H9 (cell line): ENCODE results near the gene CD9. TPM values are rescaled to one million over a fixed set of nuclear protein-coding genes. Genes with fewer than 3 reads are reported as not detected.

ENCODE experiments used
- DNase-seq: peaks from one replicate; pipeline ENCODE4 v3.0.0-alpha.2; 2017
- H2AFZ ChIP-seq: one replicate; pipeline ENCODE4 v1.6.1; 2013; ENCODE audit warnings: mild to moderate bottlenecking, low read length, control low read depth, moderate library complexity
- H2AK5ac ChIP-seq: 2 replicates; pipeline ENCODE4 v1.6.1; 2013; ENCODE audit warnings: low read length, control low read depth, mixed read lengths; ENCODE audit not compliant: insufficient read length
- H2BK120ac ChIP-seq: one replicate; pipeline ENCODE4 v1.6.1; 2013; ENCODE audit warnings: low read depth, mild to moderate bottlenecking, low read length, control low read depth, inconsistent platforms; ENCODE audit not compliant: poor library complexity, severe bottlenecking
- H2BK12ac ChIP-seq: 2 replicates; pipeline ENCODE4 v1.6.1; 2013; ENCODE audit warnings: low read length, control low read depth, mixed read lengths, low read depth; ENCODE audit not compliant: insufficient read length
- H2BK15ac ChIP-seq: 2 replicates; pipeline ENCODE4 v1.6.1; 2013; ENCODE audit warnings: low read depth, low read length, control low read depth
- H2BK20ac ChIP-seq: one replicate; pipeline ENCODE4 v1.6.1; 2013; ENCODE audit warnings: low read depth, mild to moderate bottlenecking, low read length, control low read depth, inconsistent platforms; ENCODE audit not compliant: poor library complexity, severe bottlenecking
- H2BK5ac ChIP-seq: 2 replicates; pipeline ENCODE4 v1.6.1; 2013; ENCODE audit warnings: low read length, control low read depth, mixed read lengths; ENCODE audit not compliant: insufficient read length
- H3K14ac ChIP-seq: 2 replicates; pipeline ENCODE4 v1.6.1; 2013; ENCODE audit warnings: low read length, control low read depth; ENCODE audit not compliant: insufficient read depth
- H3K18ac ChIP-seq: 2 replicates; pipeline ENCODE4 v1.6.1; 2013; ENCODE audit warnings: low read depth, mild to moderate bottlenecking, mixed read lengths, low read length, control low read depth; ENCODE audit not compliant: insufficient read length
- H3K23ac ChIP-seq: 2 replicates; pipeline ENCODE4 v1.6.1; 2013; ENCODE audit warnings: low read length, control low read depth, mixed read lengths, low read depth; ENCODE audit not compliant: insufficient read length
- H3K23me2 ChIP-seq: 2 replicates; pipeline ENCODE4 v1.6.1; 2013; ENCODE audit warnings: low read depth, mild to moderate bottlenecking, mixed read lengths, low read length, control low read depth; ENCODE audit not compliant: insufficient read length, poor library complexity, severe bottlenecking
- H3K27ac ChIP-seq: 2 replicates; pipeline ENCODE4 v1.5.1; 2013; ENCODE audit warnings: low read length, control low read depth, mixed read lengths, low read depth; ENCODE audit not compliant: insufficient read length
- H3K27me3 ChIP-seq: 2 replicates; pipeline ENCODE4 v1.6.1; 2013; ENCODE audit warnings: low read length, control low read depth, inconsistent platforms; ENCODE audit not compliant: insufficient read depth
- H3K4ac ChIP-seq: 2 replicates; pipeline ENCODE4 v1.6.1; 2013; ENCODE audit warnings: low read depth, mild to moderate bottlenecking, control low read depth, inconsistent platforms, low read length, moderate library complexity
- H3K4me1 ChIP-seq: 2 replicates; pipeline ENCODE4 v1.6.1; 2013; ENCODE audit warnings: low read length, control low read depth, inconsistent platforms; ENCODE audit not compliant: insufficient read depth
- H3K4me2 ChIP-seq: 2 replicates; pipeline ENCODE4 v1.6.1; 2013; ENCODE audit warnings: low read length, control low read depth, mixed read lengths; ENCODE audit not compliant: insufficient read length, insufficient read depth
- H3K56ac ChIP-seq: 2 replicates; pipeline ENCODE4 v1.6.1; 2013; ENCODE audit warnings: low read depth, mild to moderate bottlenecking, mixed read lengths, low read length, control low read depth; ENCODE audit not compliant: insufficient read length
- H3K79me1 ChIP-seq: 2 replicates; pipeline ENCODE4 v1.6.1; 2013; ENCODE audit warnings: low read depth, mild to moderate bottlenecking, moderate library complexity, low read length, control low read depth, inconsistent platforms; ENCODE audit not compliant: insufficient read depth, poor library complexity, severe bottlenecking
- H3K79me2 ChIP-seq: 2 replicates; pipeline ENCODE4 v1.6.1; 2013; ENCODE audit warnings: low read length, control low read depth, inconsistent platforms; ENCODE audit not compliant: insufficient read depth
- H3K9ac ChIP-seq: 2 replicates; pipeline ENCODE4 v1.6.1; 2013; ENCODE audit warnings: low read length, control low read depth, mixed read lengths; ENCODE audit not compliant: insufficient read length; ENCODE audit errors: extremely low read depth
- H3K9me3 ChIP-seq: one replicate; pipeline ENCODE4 v1.6.1; 2013; ENCODE audit warnings: low read depth, low read length, inconsistent platforms; ENCODE audit not compliant: control insufficient read depth
- H3T11ph ChIP-seq: one replicate; pipeline ENCODE4 v1.6.1; 2013; ENCODE audit warnings: mild to moderate bottlenecking, low read length, control low read depth, inconsistent platforms
- H4K20me1 ChIP-seq: one replicate; pipeline ENCODE4 v1.6.1; 2013; ENCODE audit not compliant: control insufficient read depth, insufficient read length, insufficient read depth
- H4K5ac ChIP-seq: 2 replicates; pipeline ENCODE4 v1.6.1; 2013; ENCODE audit warnings: low read depth, mild to moderate bottlenecking, mixed read lengths, low read length, control low read depth; ENCODE audit not compliant: insufficient read length
- H4K8ac ChIP-seq: replicated peaks from 2 replicates; pipeline ENCODE4 v1.6.1; 2013; ENCODE audit warnings: low read length, control low read depth, mixed read lengths, low read depth; ENCODE audit not compliant: insufficient read length
- H4K91ac ChIP-seq: 2 replicates; pipeline ENCODE4 v1.6.1; 2013; ENCODE audit warnings: low read depth, mild to moderate bottlenecking, moderate library complexity, mixed read lengths, low read length, control low read depth; ENCODE audit not compliant: insufficient read length
- H3K27ac Mint-ChIP-seq, 3 experiments: 2 replicates in 2 of 3; 3 replicates in 1 of 3; pipeline ENCODE4 v1.8.0; 2020 to 2021; ENCODE audit warnings: mixed read lengths in 3 of 3, mild to moderate bottlenecking in 1 of 3, moderate library complexity in 1 of 3
- H3K27me3 Mint-ChIP-seq: 2 replicates; pipeline ENCODE4 v1.8.0; 2021; ENCODE audit warnings: low read depth, mild to moderate bottlenecking, moderate library complexity, mixed read lengths
- H3K36me3 Mint-ChIP-seq, 3 experiments: 2 replicates in 2 of 3; 3 replicates in 1 of 3; pipeline ENCODE4 v1.8.0; 2020 to 2021; ENCODE audit warnings: low read depth in 3 of 3, mixed read lengths in 3 of 3; ENCODE audit not compliant: insufficient read depth in 1 of 3
- H3K4me1 Mint-ChIP-seq, 2 experiments: 2 replicates each; pipeline ENCODE4 v1.8.0; 2020; ENCODE audit warnings: mixed read lengths in 2 of 2
- H3K4me3 Mint-ChIP-seq, 2 experiments: 2 replicates in 1 of 2; 3 replicates in 1 of 2; pipeline ENCODE4 v1.8.0; 2020 to 2021; ENCODE audit warnings: mild to moderate bottlenecking in 2 of 2, mixed read lengths in 2 of 2, moderate library complexity in 1 of 2
- H3K9me3 Mint-ChIP-seq, 2 experiments: 2 replicates in 1 of 2; 3 replicates in 1 of 2; pipeline ENCODE4 v1.8.0; 2020; ENCODE audit warnings: mild to moderate bottlenecking in 2 of 2, mixed read lengths in 2 of 2, moderate library complexity in 1 of 2
- CTCF ChIP-seq: fragments of 200-600 bp; sonication (generic); conservative IDR thresholded peaks from 3 replicates; pipeline ENCODE4 v1.8.0; 2021; ENCODE audit warnings: antibody characterized with exemption, mild to moderate bottlenecking
- WGBS: extraction: QIAGEN DNeasy Blood & Tissue Kit; methylation state at CpG from one replicate; pipeline ENCODE4 v1.1.7; 2013; ENCODE audit warnings: missing lambda C conversion rate, low lambda C conversion rate, mixed read lengths; ENCODE audit not compliant: insufficient read length; ENCODE audit errors: extremely low coverage; 5-methylcytosine and 5-hydroxymethylcytosine counted together
- total RNA-seq: library from RNA; stranded (reverse); gene quantifications from 2 replicates; pipeline ENCODE4 v1.2.1, GENCODE V29; 2021

The CD9 gene
- total RNA-seq, 1 experiment from 2014 or later = 132 TPM

- Histone ChIP-seq H2BK15ac (no peak overlapping the region), H3K9ac (no peak overlapping the region), H2BK5ac (no peak overlapping the region), H2BK12ac (no peak overlapping the region), H3K23me2 (no peaks in the 10 kb centered on the region), H3K79me1 (no peaks in the 10 kb centered on the region), H4K20me1 (no peaks in the 10 kb centered on the region), H4K8ac (no peak overlapping the region), H3K18ac (no peak overlapping the region), H3K4me2 (no peak overlapping the region), H3T11ph (no peak overlapping the region), H3K56ac (no peak overlapping the region), H3K23ac (no peak overlapping the region), H3K79me2 (no peaks in the 10 kb centered on the region), H3K4ac (no peak overlapping the region), H4K5ac (no peak overlapping the region), H3K14ac (no peak overlapping the region), H2BK120ac (no peak overlapping the region), H3K4me1 (peaks cover 7% of the 10 kb centered on the region; the same call in 1 of the 2 replicates), H3K27me3 (no peaks in the 10 kb centered on the region), H2BK20ac (no peak overlapping the region), H2AFZ (no peak overlapping the region), H4K91ac (no peak overlapping the region), H3K9me3 (no peaks in the 10 kb centered on the region), H3K27ac (no peak overlapping the region), H2AK5ac (no peak overlapping the region)
- Mint-ChIP-seq H3K4me1 (peaks cover 32 to 35% of the 10 kb centered on the region in 2 experiments), H3K27ac (peak overlapping the region in 2 of 3 experiments; percentile 0 to 6; a peak in 2 of 7 replicates), H3K36me3 (no peaks in the 10 kb centered on the region), H3K9me3 (no peaks in the 10 kb centered on the region), H3K27me3 (no peaks in the 10 kb centered on the region; the same call in none of the 2 replicates), H3K4me3 (no peak overlapping the region)
- DNase-seq = no peak
- WGBS = no CpG with 5 or more reads among the region's 11 CpGs
- TF ChIP-seq CTCF = no peak
Measured at GRCh38 chr12:6264402-6265037, 64.3 kb downstream of the CD9 start.
